Inflammatory macrophage (primary cell): ENCODE results near the gene C16orf87.
"Not testable (repeated sequence)": the region's sequence is repeated elsewhere in the genome, so short reads cannot be mapped to it uniquely, and the experiment has no call there.

Experiments
- DNase-seq, 2 donors: peaks; one replicate each; pipeline ENCODE4 v3.0.0-alpha.2; 2020 to 2022

The C16orf87 gene

DNA sequence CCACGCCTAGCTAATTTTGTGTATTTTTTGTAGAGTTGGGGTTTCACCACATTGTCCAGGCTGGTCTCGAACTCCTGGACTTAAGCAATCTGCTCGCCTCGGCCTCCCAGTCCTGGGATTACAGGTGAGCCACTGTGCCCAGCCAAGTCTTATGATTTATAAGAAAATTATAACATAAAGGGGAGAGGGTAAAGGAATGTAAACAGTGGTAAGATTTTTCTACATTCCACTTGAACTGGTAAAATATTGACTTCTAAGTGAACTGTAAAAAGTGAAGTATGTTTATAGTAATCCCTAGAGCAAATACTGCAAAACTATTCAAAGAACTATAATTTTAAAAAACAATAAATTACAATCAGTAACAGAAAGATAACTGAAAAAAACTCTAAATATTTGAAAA lies 33.5 kb downstream of the C16orf87 start:
- DNase-seq: no peak

DNA sequence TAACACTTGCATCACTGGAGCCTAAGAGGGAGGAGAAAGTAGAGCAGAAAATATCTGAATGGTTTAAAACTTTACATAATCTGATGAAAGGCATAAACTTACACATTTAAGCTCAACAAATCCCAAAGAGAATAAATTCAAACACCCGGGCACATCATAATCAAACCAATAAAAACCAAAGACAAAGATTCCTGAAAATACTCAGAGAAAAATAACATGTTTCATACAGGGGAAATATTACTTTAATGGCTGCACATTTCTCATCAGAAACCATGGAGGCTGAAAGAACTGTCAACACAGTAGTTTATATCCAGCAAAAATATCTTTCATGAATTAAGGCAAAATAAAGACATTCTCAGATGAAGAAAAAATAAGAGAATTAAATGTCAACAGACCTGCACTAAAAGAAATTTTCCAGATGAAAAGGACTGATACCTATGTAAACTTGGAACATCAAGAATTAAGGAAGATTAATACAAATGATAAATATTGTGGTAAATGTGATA lies 34.2 kb downstream of the C16orf87 start:
- DNase-seq: no peak

DNA sequence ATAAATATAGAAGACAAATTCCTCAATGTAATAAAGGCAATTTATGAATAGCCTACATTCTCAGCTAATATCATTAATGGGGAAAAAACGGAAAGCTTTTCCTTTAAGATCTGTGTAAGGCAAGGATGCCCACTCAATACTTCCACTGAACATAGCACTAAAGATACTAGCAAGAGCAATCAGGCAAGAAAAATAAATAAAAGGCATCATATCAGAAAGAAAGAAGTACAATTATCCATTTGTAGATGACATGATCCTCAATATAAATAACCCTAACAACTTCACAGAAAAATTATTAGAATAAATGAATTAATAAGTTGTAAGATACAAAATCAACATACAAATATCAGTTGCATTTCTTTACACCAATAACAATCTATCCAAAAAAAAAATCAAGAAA lies 37.1 kb downstream of the C16orf87 start:
- DNase-seq: no peak

DNA sequence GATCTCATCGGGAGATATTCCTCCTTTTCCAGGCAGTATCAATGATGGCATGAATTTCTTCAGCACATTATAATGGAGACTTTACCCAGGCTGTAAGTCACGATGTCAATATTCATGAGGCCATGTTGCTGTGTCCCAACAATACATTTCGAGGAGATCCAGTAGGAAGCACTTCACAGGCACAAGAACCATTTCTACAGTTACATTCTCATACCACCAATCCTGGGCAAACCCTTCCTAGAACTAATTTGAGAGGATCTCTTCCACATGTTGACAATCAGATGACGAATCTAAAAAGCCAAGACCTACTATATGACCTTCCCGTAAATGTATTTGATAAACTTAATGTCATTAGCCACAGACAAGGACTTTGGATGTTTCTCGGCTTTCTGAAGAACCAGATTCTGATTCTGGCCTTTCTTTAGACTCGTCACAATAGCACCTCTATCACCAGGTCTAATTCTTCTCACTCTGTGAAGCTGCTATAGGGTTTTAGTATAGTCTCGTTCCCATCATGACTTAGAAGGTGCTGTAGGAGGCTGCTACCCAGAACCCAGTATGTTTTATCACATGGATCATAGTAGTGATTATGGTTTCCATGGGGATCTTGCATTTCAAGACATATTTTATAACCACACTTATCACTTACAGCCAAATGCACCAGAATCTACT lies 40.2 kb downstream of the C16orf87 start:
- DNase-seq: no peak

DNA sequence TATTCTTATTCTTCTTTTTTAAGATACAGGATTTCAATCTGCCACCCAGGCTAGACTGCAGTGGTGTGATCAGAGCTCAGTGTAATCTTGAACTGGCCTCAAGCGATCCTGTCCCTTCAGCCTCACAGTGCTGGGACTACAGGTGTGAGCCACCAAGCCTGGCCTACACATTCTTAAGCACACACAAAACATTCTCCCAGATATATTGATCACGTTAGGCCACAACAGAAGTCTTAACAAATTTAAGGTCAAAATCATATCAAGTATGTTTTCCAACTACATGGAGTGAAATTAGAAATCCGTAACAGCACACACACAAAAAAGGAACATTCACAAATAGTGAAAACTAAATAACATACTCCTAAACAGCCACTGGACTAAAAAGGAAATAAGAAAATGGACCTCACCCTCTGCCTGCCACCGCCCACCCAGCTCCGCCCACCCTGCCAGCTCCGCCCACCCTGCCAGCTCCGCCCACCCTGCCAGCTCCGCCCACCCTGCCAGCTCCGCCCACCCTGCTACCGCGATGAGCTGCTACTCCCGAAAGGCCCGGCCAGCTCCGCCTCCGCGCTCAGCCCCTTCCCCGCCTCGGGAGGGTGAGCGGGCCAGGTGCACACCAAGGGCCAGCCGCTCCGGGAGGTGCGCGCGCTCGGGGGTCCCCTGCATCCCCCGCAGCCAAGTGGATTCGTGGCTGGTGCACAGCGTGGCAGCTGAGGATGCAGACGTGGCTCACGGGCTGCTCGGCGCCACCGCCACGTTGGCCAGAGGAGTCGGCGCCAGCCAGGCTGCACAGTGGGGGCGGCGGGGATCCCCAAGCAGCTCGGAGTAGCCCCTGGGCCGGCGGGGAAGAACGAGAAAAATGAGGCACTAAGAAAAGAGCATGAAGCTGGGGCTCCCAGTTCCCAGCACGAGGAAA lies 41.2 kb downstream of the C16orf87 start:
- peak; percentile 57 to 68 for DNase-seq

DNA sequence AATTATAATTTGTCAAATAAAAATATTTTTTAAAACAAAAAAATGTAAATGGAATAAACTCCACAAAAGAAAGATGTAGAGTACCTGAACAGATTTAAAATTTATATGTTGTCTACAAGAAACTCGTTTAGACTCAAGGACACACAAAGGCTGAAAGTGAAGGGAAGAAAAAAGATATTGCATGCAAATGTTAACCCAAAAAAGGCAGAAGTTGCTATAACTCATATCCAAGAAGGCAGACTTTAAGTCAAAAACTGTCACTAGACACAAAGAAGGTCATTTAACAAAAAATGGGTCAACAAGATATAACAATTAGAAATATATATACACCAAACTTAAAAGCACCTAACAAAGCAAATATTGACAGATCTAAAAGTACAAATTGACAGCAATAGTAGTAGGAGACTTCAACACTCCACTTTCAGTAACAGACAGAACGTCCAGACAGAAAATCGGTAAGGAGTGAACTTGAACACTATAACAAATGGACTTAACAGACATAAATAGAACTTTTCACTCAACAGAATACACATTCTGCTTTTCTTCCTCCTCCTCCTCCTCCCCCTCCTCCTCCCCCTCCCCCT lies 42.0 kb downstream of the C16orf87 start:
- DNase-seq: peak in 1 of 2 donors; percentile 26

DNA sequence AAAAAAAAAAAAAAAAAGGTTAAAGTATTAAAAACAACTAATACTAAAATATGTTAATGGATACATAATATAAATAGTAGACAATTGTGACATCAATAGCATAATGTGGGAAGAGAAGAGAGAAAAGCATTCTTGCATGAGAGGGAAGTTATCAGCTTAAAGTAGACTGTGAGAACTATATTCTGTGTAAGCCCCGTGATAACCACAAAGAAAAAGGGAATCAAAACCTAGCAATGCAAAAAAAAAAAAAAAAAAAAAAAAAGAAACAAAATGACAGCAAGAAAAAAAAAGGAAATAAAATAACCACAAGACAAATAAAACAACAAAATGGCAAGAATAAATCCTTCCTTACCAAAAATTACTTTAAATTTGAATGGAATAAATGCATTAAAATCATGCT lies 43.1 kb downstream of the C16orf87 start:
- peak; percentile 44 to 81 for DNase-seq

DNA sequence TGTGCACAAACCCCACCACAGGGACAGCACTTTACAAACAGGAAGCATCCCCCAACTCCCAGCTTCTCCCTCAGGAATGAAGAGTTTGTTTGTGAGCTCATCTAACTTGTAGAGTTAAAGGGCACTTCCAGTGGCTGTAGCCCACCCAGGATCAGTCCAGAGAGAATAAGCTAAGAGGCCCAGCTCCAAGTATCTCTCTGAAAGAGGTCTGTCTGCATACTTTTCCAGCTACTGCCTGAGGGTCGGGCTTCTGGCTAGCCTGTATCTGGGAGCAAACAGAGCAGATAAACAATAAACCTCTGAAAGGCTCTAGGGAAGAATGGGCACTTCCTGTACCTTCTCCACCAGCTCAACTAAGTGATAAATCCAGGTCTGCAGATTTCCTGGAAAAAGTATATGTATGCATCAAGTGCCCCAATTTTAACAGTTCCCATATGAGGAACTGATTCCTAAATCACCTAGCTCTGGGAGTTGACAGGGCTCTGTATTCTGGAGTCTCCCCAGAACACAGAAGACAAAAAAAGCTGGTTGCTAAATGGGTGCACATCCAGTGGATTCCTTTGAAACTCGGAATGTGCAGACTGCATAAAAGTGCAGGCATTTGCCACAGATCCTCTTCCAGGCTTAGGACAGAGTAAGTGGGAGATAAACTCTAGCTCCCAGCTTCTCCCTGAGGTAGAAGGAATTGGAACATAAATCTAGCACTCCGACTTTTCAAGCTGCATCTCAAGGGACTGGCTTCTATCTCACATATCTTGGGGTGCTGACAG lies 45.7 kb downstream of the C16orf87 start:
- no peak for DNase-seq

DNA sequence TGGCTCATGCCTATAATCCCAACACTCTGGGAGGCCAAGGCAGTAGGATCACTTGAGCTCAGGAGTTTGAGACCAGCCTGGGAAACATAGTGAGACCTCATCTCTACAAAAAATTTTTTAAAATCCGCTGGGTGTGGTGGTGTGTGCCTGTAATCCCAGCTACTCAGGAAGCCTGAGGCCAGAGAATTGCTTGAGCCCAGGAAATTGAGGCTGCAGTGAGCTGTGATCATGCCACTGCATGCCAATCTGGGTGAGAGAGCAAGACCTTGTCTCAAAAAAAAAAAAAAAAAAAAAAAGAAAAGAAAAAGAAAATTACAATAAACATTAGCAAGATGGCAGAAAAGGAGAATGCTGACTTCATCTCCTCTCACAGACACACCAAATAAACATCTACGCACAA lies 46.4 kb downstream of the C16orf87 start:
- DNase-seq: not testable (repeated sequence)

DNA sequence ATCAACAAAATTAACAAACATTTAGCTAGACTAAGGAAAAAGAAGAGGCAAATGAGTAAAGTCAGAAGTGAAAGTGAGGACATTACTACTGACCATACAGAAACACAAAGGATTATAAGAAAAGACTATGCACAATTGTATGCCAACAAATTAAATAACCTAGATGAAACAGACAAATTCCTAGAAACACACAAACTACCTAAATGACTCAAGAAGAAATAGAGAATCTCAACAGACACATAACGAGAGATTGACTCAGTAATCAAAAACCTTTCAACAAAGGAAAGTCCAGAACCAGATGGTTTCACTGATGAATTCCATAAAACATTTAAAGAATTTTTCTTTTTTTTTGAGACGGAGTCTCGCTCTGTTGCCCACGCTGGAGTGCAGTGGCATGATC lies 47.2 kb downstream of the C16orf87 start:
- no peak for DNase-seq

DNA sequence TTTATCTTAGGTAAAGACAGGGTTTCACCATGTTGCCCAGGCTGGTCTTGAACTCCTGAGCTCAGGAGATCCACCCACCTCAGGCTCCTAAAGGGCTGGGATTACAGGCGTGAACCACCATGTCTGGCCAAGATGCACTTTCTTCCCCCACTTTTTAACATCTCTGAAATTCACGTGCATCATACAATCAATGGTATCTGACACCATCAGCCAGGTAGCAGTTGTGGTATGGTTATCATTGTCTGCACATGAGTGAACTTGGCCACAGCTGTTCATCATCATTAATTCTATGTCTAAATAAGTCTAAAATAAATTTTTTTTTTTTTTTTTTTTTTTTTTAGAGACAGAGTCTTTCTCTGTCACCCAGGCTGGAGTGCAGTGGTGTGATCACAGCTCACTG lies 48.7 kb downstream of the C16orf87 start:
- DNase-seq: no peak

DNA sequence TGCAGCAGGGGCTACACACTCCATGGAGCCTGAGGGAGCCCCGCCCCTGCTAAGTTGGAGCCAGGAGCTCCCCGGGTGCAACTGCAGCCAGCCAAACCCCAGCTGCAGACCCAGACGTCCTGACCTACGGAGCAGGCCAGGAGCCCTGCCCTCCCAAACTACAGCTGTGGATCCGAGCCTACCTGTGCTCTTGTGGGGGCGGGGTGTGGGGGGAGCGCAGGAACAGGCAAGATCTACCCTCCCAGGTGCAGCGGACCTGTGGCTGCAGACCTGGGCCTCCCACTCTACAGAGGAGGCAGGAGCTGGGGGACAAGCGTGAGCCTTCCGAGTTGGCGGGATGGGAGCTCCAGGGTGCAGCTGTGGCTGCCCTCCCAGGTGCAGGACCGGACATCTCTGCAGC lies 53.2 kb downstream of the C16orf87 start:
- DNase-seq: no peak

DNA sequence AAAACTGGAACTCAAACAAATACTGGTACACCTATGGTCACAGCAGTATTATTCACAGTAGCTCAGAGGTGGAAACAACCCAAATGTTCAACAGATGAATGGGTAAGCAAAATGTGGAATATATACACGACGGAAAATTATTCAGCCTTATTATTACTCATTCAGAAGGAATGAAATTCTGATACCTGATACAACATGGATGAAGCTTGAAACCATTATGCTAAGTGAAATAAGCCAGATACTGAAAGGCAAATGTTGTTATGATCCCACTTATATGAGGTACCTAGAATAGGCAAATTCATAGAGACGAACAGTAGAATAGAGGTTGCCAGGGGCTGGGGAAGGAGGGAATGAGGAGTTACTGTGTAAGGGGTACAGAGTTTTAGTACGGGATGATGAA lies 55.8 kb downstream of the C16orf87 start:
- DNase-seq: no peak

DNA sequence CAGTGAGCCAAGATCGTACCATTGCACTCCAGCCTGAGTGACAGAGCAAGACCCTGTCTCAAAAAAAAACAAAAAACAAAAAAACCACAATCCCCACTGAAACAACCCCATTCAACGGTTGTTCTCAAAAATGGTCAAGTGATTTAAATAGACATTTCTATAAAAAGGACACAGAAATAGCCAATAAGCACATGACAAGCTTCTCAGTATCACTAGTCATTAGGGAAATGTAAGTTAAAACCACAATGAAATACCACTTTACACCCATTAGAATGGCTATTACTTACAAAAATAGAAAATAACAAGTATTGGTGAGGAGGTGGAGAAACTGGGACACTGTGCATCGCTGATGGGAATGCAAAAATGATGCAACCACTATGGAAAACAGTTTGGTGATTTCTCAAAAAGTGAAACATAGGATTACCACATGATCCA lies 56.2 kb downstream of the C16orf87 start:
- peak; percentile 18 to 26 for DNase-seq

DNA sequence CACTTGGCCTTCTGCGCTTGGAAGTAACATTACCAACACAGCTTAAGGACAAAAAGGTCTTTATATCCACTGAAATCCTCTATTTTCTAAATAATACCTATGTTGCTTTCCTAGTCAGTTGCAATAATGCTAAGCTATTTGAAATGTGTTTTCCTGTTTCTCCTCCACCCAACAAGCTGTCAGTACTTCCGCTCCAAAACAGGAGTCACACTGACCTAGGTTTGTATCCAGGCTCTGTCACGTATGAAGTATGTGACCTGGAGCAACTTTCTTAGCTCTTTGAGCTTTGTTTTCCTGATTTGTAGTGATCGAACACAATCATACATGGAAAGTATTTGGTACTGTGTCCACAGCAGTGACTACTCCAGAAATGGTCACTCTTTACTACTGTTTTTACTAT lies 58.5 kb downstream of the C16orf87 start:
- no peak for DNase-seq

DNA sequence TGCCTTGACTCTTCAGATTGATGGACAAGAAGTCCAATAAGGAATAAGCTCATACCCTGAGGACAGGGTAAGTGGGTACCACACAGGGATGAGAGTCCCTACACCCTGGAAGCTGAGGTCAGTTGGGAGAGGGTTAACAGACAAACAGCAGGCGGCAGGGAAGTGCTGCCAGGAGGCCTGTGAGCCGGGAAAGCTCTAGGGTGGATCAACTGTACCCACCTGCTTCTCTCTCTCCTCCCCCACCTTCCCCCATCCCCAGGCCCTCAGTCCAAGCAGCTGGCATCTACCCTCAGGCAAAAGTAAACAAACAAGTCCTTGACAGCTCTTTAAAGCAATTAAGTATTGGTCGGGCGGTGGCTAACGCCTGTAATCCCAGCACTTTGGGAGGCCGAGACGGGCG lies 62.2 kb downstream of the C16orf87 start:
- DNase-seq: no peak

DNA sequence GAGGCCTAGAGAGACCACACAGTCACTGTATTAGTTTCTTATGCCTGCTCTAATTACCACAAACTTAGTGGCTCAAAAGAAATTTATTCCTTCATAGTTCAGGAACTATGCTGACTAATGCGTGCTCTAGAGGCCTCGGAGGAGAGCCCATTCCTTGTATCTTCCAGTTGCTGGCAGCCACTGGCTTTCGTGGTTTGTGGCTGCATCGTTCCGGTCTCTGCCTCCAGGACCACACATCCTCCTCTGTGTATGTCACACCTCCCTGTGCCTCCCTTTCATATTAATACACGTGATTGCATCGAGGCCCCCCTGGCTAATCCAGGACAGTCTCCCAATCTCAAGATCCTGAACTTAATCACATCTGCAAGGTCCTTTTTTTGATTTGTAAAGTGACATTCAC lies 65.9 kb downstream of the C16orf87 start:
- no peak for DNase-seq

DNA sequence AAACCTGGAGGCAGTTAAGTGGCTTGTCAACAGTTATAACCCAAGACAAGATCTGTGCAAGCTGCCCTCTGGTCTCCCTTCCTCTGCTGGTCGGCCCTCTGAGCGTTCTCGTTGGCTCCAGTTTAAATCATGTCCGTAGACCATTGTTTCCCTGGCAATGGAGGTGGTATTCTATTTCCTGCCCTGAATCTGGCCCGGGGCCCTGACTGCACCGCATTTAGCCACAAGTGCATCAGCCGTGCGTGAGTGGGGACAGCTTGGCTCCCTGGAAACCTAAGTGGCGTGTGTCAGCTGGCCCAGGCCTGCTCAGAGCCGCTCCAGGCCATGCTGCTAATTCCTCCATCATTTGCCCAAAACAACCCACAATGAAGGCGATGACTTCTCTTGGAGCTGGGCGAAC lies 67.8 kb downstream of the C16orf87 start:
- DNase-seq: no peak

DNA sequence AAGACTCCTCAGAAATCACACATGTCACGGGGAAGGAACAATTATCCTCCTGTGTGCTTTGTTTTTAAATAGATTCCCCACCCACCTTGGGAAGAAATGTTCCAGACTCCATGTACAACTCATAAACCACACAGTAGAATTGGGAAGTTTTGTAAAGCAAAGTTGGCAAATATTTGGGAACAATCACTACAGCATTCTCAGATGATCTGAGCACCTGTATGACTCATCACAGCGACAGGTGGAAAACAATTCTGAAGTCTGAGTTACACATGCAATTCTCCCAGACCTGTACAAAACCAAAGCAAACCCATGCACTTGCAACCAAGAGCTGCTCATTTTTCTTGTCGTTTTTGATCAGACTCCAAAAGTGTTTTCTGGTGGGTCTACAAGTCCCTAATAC lies 68.4 kb downstream of the C16orf87 start:
- DNase-seq: no peak

DNA sequence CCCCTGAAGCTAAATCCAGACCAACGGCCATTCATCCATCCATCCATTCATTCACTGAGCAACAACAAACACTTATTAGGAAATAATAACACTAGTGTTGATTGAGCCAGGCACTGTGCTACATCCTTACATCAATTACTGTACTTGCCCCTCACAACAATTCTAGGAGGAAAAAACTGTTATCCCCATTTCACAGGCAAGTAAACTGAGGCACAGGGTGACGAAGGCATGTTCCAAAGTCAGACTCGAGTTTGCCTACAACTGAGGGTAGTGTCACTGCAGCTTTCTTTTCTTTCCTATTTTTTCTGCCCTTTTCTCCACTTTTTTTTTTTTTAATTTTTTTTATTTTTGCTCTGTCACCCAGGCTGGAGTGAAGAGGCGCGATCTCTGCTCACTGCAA lies 71.7 kb downstream of the C16orf87 start:
- DNase-seq: no peak

DNA sequence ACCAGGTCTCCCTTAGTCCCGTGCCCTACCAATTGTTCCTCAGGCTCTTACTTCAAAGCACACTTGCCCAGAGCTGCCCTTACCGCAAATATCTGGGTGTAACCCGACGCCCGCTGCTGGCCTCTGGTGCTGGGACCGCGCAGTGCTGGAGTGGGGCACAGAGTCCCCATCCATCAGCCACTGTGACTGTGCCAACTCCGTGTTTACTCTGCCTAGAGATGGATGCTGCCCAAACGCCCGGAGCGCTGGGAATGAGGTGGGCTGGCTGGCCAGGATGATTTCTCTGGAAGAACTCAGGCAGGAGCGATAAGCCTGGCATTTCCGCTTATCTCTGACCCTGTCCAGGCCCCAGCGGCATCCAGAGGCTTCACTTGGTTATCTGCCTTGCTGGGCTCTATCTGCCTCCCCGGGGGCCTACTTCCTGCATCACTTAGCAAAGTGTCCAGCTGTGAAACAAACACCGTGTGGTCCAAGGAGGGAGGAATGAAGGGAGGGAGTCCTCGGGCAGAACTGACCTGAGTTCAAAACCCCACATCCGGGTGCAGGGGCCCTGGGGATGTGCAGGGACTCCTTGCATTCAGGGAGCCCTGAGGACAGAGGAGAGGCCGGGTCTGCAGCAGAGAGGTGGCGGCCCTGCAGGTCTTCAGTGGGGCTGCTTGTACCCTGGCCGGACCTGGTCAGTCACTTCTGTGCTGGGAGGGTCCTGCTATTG lies 73.5 kb downstream of the C16orf87 start:
- DNase-seq: no peak

DNA sequence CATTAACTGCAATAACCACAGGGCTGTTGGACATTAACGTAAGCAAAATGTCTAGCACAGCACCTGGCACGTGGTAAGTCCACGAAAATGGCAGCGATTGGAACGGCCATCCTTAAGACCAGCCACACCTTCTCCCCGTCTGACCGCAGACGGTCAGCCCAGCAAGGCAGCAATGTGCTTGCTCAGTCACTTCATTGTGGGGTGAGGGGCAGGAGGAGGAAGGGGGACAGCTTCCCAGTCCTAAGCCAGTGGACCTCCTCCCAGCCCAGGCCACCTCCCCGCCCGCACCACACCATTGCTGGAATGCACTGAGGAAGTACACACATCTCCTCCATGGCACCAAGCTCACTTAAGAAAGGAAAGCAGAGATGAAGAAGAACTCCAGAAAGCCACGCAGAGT lies 74.2 kb downstream of the C16orf87 start:
- DNase-seq: no peak
